Measurements from ENCODE around the gene IWS1. TPM values are rescaled to one million over a fixed set of nuclear protein-coding genes. Genes with fewer than 3 reads are reported as not detected.

IWS1 gene
- polyA plus RNA-seq, 12 donors = 30.4 to 61.8 (median 51.0) TPM; not detected in 1

GRCh38 chr2:127504552-127505430 is 21.5 kb downstream of the IWS1 start:
- DNase-seq = no peak

- DNase-seq = no peak
Observed at GRCh38 chr2:127503491-127503890, 22.8 kb downstream of the IWS1 start.

GRCh38 chr2:127498386-127498785 is 27.9 kb downstream of the IWS1 start:
- no peak for DNase-seq

DNA sequence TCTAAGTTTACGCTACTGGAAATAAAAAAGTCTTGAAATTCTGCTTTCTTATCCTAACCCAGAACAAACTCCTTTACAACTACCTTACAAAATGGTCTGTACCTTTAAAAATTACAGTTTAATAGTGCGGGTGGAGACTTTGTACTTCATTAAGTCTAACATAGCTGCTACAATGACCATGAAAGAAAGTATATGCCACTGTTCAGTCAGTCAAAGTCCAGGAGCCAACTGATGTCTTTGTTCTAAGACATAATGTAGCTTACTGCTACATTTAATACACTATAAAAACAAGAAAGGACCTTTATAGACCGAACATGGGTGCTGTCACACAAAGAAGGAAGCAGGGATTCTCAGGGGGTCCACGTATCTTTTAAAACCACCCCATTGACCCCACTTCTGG is 36.0 kb downstream of the IWS1 start:
- no peak for DNase-seq

GRCh38 chr2:127486247-127487058 is 39.8 kb downstream of the IWS1 start:
- DNase-seq = no peak

DNA sequence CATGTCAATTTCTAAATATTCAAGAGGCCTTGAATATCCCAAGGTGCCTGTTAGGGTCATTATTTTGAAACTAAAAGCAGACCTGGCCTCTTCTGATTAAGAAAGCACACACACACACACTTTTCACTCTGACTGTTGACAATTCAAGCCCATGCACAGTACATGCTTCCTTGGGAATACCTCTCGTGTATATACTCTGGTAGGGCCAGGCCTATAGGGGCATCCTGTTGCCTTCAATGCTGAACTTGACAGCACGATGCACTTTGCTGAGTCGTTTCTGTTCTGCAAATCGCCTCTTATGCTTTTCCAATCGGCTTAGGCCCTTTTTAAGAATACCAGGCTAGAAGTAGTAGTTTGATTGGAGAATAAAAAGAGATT is 40.6 kb downstream of the IWS1 start:
- no peak for DNase-seq

DNA sequence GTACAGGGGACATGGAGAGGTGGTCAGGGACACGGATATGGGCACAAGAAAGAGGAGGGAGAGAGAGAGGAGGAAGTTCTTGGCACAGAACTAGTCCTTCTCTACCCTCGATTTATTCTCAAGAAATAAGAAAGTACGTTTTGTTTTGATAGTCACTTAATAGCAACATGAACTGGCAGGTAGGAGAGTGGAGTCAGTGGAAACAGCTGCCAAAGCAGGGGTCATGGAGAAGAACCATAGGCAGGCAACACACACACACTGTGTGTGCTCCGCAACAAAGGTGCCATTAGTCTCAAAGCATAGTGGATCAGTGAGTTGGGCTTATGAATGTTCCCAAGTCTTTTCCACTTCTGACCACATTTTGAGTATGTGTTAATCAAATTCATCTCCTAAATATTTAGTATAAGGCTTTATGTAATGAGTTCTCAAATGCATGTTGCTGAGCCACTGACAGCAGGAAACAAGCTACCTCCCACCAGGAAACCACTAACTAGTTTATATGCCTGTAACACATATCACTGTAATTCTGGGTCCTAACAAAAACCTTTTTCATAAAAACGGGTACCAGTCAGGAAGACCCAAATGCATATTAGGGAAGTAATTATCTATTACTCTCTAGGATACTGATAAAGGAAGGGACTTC is 41.1 kb downstream of the IWS1 start:
- DNase-seq = no peak

DNA sequence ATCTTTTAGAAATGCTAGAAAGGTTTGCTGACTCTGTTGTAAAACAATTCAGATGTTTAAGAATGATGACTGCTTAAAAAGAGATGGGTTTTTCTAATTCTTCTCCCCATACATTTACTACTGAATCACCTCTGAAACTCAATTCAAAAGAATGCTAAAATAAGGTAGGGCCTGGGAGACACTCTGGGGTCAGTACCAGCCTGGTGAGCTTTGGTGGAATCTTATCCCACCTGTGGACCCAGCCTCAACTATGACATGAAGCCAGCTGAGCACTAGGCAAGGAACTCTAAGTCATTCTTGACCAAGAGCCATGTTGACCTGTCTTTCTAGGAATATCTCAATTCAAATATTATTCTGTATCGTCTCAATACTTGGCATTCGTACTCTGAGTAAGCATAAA is 44.3 kb downstream of the IWS1 start:
- no peak for DNase-seq

GRCh38 chr2:127479866-127480743 is 46.2 kb downstream of the IWS1 start:
- DNase-seq = no peak

DNA sequence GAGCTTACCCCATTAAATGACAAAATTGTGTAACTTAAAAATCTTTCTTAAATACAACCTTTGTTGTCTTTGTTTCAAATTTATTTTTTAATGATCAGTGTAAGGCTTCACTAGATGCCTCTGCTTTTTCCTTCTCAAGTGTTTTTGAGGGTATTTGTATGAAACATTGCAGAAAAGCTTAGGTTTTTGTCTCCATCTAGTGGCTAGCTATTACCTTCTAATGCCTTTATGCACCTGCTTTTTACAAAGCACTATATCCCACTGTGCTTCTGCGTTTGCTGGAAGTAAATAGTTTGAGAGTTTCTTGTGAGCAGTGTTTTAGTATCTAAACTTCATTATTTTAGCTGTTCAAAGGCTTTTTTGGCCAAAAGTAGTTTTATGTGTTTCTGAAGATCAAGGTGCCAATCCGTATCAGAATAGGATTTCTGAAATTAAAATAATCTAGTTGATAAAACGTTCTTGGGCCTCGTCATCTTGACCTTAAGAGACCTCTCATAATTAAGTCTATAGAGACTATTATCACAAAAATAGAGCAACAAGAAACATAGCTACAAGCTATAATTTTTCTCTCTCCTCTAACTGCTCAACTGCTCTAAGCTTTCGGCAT is 47.0 kb downstream of the IWS1 start:
- DNase-seq = peak; percentile 62

GRCh38 chr2:127475788-127476187 is 50.5 kb downstream of the IWS1 start:
- DNase-seq = no peak

DNA sequence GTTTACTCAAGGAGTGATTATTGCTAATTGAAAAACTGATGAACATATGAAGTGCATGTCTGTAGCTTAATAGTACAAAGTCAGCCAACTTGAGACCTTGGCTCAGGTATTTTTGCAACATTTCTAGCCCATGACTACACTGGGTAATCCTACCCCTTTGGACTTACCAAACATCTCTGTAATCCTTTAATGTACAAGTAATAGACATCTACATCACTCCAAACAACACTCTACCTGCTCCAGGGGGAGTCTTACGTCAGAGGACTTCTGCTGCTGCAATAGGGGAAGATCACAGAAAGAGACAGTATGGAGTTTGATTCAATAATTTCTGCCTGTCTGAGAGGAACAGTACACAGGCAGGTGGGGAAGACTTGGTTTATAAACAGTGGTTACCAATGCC is 54.0 kb downstream of the IWS1 start:
- DNase-seq = no peak

DNA sequence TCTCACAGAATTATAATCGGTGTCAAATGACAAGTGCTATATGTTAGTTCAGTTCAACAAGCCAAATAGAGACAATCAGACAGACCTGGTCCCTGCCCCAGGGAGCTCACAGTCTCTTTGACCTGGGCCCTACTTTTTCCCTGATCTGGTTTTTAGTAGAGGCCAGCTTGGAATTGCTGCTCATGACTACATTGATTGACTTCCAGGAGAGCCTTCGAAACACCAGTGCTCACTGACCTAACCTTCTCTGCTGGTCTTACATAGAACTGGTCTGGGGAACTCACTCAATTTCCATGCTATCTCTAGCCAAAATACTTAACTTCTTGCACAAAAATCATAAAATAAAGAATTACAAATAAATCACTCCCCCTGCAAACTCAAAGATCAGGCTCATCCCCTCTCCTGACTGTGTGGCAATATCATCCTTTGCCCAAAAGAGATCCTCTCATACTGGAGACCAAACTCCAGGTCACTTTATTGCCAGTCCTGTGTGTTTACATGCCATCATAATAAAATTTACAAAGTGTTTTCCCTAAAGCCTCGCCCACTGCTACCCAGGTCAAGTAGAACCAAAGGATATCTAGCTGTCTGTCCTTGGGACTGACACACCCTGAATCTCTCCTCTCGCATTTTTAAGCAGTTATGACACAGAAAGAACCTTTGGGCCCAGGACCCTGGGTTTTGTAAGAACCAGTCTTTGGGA is 54.9 kb downstream of the IWS1 start:
- no peak for DNase-seq

- DNase-seq = no peak
Observed at GRCh38 chr2:127469974-127470373, 56.3 kb downstream of the IWS1 start.

GRCh38 chr2:127469051-127469450 is 57.2 kb downstream of the IWS1 start:
- DNase-seq = no peak

GRCh38 chr2:127465258-127465657 is 61.0 kb downstream of the IWS1 start:
- DNase-seq = no peak

GRCh38 chr2:127464470-127465257 is 61.6 kb downstream of the IWS1 start:
- no peak for DNase-seq

DNA sequence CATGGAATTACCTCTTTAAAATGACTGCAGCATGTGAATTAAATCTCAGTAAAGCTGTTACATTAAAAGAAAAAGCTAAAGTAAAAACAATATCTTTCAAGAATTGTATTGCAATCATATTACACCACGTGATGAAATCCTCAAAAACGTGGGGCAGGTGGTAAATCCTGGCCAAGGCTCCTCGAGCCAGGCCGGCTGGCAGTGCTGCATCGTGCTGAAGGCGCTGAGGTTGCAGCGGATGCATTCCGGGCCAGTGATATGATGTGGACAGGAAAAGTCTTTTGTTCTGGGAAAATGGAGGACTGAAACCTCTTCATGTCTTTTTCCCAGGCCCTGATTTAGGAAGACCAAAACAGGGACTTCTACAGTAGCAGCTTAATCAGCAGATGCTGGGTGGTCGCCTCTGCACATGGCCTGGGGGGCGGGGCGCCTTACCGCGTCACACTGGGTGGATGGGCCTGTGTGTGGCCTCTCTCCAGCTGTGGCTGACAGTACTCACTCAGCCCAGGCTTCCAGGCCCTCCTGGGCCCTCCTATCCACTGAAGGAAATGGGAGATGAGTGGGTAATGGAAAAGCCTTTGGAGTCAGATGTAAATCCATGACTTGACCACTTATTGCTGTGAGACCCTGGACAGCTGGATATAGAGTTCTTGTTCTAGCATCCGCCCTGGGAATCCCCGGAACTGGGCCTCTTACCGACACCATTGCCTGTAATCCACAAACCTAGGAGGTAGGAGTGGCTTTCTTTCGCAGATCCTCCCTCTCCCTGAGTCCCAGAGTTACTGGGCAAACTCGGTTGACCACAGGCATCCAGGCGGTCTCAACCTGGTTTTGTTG is 62.9 kb downstream of the IWS1 start:
- DNase-seq = peak; percentile 45

DNA sequence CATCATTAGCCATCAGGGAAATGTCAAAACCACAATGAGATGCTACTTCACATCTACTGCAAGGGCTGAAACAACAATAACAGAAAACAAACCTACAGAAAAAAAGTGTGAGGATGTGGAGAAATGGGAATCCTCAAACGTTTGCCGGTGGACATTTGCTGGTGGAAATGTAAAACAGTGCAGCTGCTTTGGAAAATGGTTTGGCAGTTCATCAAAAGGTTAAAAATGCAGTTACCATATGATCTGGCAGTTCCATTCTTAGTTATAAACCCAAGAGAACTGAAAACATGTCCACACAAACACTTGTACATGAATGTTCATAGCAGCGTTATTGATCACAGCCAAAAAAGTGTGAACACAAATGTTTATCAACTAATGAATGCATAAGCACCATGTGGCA is 63.8 kb downstream of the IWS1 start:
- peak; percentile 31 for DNase-seq

Data from muscle of arm (tissue), 12 donors.